ENCODE data around the gene HEPACAM.

Gene HEPACAM

GRCh38 chr11:124898711-124899110 lies 37.1 kb downstream of the HEPACAM start:
- DNase-seq, result no peak

DNA sequence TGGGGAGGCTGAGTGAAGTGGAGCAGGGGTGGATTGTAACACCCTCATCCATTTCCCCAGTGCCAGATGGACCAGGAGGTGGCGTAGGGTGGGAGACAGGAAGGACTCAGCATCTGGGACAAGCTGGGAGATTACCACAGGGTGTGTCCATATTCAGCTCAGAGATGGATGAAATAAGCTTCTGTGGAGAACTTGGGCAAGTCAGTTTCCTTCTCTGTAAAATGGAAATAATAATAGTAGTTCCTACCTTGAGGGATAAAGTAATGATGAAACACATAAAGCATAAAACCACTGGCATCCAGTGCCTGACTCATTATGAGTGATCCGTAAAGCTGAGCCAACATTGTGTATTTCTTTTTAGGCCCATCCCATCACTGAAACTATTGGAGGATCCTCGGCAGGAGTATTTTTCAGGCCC lies 37.6 kb downstream of the HEPACAM start:
- DNase-seq, result no peak

GRCh38 chr11:124897674-124898262 lies 38.1 kb downstream of the HEPACAM start, which contains the start of gene ROBO4:
ROBO4 (minus strand) TSS chr11:124897865; CDS start chr11:124897795, 70 bp downstream.
- DNase-seq, result no peak

- no peak for DNase-seq
Measured at GRCh38 chr11:124896821-124897391, 38.9 kb downstream of the HEPACAM start.

- no peak for DNase-seq
Measured at GRCh38 chr11:124896071-124896750, 39.6 kb downstream of the HEPACAM start.

DNA sequence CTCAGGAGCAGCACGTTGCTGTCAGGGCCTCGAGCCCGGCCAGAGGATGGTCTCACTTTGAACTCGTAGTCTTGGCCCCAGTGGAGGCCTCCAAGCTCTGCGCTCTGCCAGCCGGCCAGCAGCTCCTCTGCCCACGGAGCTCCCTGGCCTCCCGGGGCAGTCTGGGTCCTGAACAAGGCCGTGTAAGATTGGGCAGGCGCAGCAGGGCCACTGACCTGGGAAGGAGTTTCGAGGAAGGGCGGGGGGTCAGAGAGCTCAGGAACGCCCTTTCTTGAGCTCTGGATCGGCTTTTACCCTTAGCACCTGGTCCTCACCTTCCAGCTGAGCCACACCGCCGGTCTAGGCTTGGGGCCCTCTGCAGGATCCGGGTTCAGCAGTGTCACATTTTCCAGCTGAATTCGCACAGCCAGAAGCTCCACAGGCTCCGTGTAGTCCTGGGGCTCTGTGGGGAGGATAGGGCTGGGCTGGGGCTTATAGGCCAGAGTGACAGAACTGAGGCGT lies 40.3 kb downstream of the HEPACAM start:
- DNase-seq, result no peak

- no peak for DNase-seq
Measured at GRCh38 chr11:124894606-124895430, 41.0 kb downstream of the HEPACAM start.

- no peak for DNase-seq
Measured at GRCh38 chr11:124893781-124894401, 42.0 kb downstream of the HEPACAM start.

GRCh38 chr11:124892750-124893454 lies 42.9 kb downstream of the HEPACAM start:
- no peak for DNase-seq

GRCh38 chr11:124892146-124892545 lies 43.7 kb downstream of the HEPACAM start:
- no peak for DNase-seq

- DNase-seq, result no peak
Measured at GRCh38 chr11:124891373-124891861, 44.4 kb downstream of the HEPACAM start.

DNA sequence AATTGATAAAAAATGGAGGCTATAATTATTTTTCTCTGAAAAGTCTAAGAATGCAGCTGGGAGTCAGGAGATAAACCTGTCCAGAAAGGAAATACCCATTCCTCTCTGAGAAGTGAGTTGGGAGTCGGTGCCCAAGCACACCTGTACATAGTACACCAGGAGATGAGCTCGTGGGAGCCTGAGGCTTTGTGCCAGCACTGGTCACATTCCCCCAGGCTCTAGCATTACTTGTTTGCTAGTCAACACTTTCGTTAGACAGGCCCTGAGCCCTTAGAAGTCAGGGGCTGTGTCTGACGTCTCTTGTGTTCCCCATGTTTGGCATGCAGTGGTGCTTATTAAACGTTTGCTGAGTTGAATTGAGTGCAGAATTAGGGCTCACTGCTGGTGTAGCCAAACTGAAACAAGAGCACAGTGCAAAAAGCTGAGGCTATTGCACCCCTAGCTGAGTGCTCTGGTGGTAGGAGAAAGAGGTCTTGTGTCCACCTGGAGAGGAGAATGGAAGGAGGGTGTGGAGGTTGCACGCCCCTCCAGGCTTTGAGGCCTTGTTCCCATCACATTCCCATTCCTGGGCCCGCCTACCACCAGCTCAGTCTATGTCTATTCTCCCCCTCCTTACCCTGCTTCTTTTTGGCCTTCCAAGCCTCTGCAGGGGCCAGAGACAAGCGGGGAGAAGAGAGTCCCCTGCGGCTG lies 45.0 kb downstream of the HEPACAM start:
- no peak for DNase-seq

DNA sequence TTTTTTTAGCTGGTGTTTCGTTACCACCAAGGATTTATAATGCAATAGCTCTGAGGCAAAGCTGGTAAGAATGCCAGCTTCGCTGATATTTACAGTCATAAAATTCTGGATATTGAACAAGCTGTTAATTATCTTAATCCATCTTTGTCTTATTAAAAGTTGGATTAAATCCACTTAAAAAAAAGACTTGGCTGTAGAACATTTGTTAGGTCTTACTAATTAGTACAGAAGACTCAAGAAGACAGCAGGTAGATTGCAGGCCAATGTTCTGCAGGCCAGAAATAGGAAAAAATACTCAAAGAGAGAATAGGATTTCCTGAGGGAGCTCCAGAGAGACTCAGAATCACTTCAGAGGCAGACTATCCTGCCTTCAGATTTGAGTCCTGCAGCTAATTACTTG lies 45.7 kb downstream of the HEPACAM start:
- DNase-seq, result no peak

- no peak for DNase-seq
Measured at GRCh38 chr11:124889191-124890091, 46.4 kb downstream of the HEPACAM start.

DNA sequence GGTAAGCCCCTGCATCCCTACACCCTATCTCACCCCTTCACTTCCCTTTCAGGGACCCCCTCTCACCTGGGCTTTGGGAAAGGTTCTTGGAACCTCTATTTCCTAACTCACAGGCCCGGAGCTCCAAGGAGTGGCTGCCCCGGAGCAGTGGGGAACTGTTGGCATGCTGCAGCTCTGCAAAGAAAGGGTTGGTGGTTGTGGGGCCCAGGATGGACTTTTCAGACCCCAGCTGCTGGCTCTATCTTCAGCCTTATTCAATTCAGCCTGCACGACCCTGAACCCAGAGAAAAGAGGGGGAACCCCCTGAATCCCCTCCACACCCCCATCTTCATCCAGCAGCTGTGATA lies 48.2 kb downstream of the HEPACAM start:
- DNase-seq, result no peak

GRCh38 chr11:124886978-124887666 lies 48.7 kb downstream of the HEPACAM start:
- no peak for DNase-seq

DNA sequence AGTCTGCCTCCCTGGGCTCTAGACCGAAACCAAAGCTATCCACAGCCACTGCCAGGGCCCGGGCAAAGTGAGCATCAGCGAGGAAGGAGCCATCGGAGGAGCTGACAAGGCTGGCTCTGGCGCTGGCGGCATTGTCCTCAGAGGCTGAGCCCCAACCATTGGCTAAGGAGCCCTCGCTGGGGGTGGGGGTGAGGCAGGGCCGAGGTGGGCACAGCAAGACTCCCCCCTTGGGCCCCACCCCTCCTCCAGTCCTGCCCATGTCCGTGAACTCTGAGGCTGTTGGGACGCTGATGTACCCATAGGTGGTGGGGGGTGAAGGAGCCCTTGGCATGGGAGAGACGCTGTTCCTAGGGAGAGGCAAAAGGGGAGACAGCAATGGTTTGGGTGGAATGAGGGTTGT lies 49.4 kb downstream of the HEPACAM start:
- DNase-seq, result no peak

GRCh38 chr11:124884869-124885479 lies 50.9 kb downstream of the HEPACAM start:
- no peak for DNase-seq

DNA sequence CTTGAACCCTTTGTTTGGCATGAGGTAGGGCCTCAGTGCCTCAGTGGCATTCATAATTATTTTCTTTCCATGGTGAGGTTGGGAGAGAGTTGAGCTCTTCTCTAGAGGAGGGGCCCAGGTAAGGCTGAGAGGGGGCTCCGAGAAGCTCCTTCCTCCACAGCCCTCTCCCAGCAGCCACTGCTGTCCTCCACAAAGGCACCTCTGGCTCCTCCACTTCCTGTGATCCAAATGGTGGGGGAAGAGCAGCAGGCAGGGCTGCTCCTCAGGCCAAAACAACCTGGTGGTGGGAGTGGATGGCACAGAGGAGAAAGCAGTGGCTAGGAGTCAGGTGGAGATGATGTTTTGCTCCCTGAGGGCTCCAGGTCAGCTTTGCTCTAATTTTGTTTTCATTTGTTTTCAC lies 51.5 kb downstream of the HEPACAM start:
- no peak for DNase-seq

Measured in activated CD4-positive, alpha-beta T cell treated with anti-CD3 and anti-CD28 coated beads for 4 hours (primary cell).